ENCODE results near the gene DENND1A.

GRCh38 chr9:123412171-123412820 is 517.6 kb downstream of the DENND1A start:
- TF ChIP-seq, protein P1, sequence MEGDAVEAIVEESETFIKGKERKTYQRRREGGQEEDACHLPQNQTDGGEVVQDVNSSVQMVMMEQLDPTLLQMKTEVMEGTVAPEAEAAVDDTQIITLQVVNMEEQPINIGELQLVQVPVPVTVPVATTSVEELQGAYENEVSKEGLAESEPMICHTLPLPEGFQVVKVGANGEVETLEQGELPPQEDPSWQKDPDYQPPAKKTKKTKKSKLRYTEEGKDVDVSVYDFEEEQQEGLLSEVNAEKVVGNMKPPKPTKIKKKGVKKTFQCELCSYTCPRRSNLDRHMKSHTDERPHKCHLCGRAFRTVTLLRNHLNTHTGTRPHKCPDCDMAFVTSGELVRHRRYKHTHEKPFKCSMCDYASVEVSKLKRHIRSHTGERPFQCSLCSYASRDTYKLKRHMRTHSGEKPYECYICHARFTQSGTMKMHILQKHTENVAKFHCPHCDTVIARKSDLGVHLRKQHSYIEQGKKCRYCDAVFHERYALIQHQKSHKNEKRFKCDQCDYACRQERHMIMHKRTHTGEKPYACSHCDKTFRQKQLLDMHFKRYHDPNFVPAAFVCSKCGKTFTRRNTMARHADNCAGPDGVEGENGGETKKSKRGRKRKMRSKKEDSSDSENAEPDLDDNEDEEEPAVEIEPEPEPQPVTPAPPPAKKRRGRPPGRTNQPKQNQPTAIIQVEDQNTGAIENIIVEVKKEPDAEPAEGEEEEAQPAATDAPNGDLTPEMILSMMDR (IDR thresholded peaks at IDR 0.05) = no peak
- no peak for TF ChIP-seq POLR2AphosphoS5 (IDR thresholded peaks at IDR 0.05)
- TF ChIP-seq EP300 (IDR thresholded peaks at IDR 0.05) = no peak
